Measurements from ENCODE around the gene GTF2IRD2.
"Not testable (repeated sequence)": the region's sequence is repeated elsewhere in the genome, so short reads cannot be mapped to it uniquely, and the experiment has no call there.

DNA sequence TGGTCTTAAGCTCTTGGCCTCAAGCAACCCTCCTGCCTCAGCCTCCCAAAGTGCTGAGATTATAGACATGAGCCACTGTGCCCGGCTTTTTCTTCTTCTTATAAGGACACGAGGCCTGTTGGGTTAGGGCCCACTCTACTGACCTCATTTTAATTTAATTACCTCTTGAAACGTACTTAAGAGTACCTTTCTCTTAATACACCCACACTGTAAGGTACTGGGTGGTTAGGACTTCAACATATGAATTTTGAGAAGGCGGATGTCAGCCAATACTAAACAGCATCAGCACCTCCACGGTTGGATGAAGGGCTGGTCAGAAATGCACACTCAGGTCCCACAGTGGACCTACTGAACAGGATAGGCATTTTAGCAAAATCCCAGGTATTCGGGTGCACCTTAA lies 69.7 kb downstream of the GTF2IRD2 start:
- TF ChIP-seq, protein P1, sequence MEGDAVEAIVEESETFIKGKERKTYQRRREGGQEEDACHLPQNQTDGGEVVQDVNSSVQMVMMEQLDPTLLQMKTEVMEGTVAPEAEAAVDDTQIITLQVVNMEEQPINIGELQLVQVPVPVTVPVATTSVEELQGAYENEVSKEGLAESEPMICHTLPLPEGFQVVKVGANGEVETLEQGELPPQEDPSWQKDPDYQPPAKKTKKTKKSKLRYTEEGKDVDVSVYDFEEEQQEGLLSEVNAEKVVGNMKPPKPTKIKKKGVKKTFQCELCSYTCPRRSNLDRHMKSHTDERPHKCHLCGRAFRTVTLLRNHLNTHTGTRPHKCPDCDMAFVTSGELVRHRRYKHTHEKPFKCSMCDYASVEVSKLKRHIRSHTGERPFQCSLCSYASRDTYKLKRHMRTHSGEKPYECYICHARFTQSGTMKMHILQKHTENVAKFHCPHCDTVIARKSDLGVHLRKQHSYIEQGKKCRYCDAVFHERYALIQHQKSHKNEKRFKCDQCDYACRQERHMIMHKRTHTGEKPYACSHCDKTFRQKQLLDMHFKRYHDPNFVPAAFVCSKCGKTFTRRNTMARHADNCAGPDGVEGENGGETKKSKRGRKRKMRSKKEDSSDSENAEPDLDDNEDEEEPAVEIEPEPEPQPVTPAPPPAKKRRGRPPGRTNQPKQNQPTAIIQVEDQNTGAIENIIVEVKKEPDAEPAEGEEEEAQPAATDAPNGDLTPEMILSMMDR (IDR thresholded peaks at IDR 0.05; ENCODE audit: poor library complexity, severe bottlenecking): not testable (repeated sequence)
- not testable (repeated sequence) for TF ChIP-seq RAD21 (conservative IDR thresholded peaks at IDR 0.05); SMC3 (conservative IDR thresholded peaks at IDR 0.05; ENCODE audit: poor library complexity)
